Fibroblast of the aortic adventitia (primary cell): ENCODE measurements around the gene DRGX. TPM values are rescaled to one million over a fixed set of nuclear protein-coding genes. Genes with fewer than 3 reads are reported as not detected.

ENCODE experiments used
- DNase-seq: peaks from one replicate; pipeline ENCODE4 v3.0.0-alpha.2; 2010; ENCODE audit warnings: low read depth
- H3K4me3 ChIP-seq: 2 replicates; pipeline ENCODE4 v1.5.1; 2011; ENCODE audit warnings: low read depth, mild to moderate bottlenecking, control low read depth, low read length, moderate library complexity
- total RNA-seq: library from RNA; depleted of rRNA; stranded (reverse); fragments of >200 nt; gene quantifications from 2 replicates; pipeline ENCODE4 v1.2.3, GENCODE V29; 2012; ENCODE audit warnings: low replicate concordance
- TF ChIP-seq, protein P1 (sequence below): IDR thresholded peaks from 2 replicates; pipeline ENCODE4 v1.5.1; 2011; ENCODE audit warnings: mild to moderate bottlenecking, low read length, control low read depth, inconsistent platforms; ENCODE audit not compliant: insufficient read depth

Gene DRGX
- total RNA-seq, 1 donor, result not detected

DNA sequence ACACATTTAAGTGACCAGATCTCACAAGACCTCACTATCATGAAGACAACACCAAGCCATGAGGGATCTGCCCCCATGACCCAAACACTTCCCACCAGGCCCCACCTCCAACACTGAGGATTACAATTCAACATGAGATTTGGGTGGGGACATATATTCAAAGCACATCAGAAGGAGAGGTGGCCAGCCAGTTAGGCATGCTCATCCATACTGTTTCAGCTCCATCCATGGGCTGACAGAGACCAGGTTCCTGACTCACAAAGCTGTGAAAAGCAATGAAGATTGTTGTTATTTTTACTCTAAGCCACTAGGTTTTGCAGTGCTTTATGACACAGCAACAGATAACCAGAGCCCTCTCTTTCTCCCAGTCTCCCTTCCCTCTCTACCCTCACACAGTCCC lies 60.9 kb downstream of the DRGX start:
- TF ChIP-seq, protein P1, sequence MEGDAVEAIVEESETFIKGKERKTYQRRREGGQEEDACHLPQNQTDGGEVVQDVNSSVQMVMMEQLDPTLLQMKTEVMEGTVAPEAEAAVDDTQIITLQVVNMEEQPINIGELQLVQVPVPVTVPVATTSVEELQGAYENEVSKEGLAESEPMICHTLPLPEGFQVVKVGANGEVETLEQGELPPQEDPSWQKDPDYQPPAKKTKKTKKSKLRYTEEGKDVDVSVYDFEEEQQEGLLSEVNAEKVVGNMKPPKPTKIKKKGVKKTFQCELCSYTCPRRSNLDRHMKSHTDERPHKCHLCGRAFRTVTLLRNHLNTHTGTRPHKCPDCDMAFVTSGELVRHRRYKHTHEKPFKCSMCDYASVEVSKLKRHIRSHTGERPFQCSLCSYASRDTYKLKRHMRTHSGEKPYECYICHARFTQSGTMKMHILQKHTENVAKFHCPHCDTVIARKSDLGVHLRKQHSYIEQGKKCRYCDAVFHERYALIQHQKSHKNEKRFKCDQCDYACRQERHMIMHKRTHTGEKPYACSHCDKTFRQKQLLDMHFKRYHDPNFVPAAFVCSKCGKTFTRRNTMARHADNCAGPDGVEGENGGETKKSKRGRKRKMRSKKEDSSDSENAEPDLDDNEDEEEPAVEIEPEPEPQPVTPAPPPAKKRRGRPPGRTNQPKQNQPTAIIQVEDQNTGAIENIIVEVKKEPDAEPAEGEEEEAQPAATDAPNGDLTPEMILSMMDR, result no peak
- no peak for DNase-seq
- no peak overlapping the region for H3K4me3 ChIP-seq

DNA sequence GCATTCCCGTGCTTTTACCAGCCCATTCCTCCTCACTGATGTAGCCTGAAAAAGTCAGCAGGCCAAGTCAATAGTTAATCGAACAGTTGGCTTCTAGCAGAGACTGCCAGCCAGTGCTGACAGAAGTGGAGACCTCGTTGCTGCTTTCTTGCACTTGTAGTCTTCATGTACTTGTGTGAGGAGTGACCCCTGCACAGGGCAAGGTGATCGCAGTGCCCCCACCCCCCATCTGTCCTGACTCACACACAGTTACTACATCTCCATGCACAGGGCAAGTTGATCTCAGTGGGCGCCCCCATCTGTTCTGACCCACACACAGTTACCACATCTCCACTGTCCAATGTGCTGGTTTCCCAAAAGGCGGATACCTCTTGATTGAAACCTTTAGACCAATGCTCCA lies 62.7 kb downstream of the DRGX start:
- TF ChIP-seq, protein P1, result no peak
- H3K4me3 ChIP-seq, result no peak overlapping the region
- no peak for DNase-seq

DNA sequence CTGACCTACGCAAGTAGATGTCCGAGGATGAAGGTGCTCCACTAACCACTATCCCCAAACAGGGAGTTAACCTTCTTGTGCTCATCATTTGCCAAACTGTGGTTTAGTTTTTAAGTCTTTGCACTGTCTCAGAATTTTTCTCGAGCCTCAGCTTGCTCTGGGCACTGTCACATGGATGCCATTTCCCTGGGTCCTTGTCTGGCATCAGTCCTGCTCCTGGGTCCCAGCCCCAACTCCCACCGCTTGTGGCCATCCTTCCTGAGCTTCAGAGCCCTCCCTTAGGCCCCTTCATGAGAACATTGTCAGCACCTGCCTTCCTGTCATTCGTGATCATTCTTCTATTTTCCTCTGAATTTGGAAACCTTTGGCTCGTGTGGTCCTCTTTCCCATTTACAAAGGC lies 63.1 kb downstream of the DRGX start:
- no peak for DNase-seq
- H3K4me3 ChIP-seq, result no peak overlapping the region
- TF ChIP-seq, protein P1, result no peak

DNA sequence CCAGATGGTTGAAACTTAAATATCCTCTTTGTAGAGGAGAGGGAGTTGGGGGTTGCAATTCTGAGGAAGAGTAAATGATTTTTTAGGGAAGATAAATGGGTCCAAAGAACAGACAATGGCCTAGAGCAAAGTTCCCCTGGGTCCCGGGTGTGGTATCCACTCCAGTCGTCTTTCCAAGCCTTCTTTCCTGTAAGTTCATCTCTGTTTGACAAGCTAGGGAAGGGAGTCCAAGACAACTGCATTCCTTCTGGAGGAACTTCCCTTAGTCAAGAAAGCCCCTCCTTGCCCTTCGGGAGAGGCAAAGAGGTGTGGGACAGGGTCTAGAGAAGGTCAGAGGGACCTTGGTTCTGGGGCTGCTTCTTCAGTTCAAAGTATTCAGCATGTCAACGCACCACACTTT lies 63.6 kb downstream of the DRGX start:
- DNase-seq, result no peak
- TF ChIP-seq, protein P1, result no peak
- no peak overlapping the region for H3K4me3 ChIP-seq

DNA sequence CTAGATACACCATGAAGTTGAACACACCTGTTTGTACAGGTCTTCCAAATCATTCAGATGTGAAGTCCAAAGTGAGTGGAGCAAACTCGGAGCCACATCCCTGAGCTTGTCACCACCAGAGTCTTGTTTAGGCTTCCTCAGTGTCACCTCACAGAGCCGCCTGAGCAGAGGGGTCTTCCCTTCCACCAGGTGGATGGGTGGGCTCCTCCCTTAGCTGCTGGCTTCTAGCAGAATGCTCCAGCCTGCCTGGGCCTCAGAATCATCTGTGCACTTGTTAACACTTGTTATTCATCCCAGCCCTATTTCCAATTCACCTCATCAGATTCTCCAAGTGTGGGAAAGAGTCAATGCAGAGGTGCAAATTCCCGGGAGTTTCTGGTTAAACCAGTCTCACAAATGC lies 64.5 kb downstream of the DRGX start:
- DNase-seq, result no peak
- no peak overlapping the region for H3K4me3 ChIP-seq
- TF ChIP-seq, protein P1, result no peak

DNA sequence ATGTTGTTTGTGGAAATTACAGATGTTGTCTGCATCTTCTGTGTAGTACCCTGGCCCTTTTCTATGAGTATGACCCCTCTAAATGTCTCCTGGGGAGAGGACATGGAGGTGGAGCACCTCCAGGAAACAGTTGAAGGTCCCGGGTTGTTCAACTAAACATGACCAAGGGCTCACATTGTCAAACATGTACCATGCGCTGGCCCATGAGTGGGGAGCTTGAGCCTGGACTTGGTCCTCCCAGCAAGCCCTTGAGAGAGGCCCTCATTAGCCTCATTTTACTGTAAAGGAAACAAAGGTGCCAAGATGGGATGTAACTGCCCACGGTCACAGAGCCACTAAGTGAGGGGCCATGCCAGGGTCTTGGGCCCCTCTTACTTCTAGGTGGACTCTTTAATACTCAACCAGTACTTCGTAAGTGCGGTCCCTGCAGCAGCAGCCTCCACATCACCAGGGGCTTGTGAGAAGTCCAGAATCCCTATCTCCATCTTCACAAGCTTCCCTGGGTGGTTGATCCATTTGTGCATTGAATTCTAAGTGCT lies 65.7 kb downstream of the DRGX start:
- no peak overlapping the region for H3K4me3 ChIP-seq
- no peak for DNase-seq
- TF ChIP-seq, protein P1, result no peak

DNA sequence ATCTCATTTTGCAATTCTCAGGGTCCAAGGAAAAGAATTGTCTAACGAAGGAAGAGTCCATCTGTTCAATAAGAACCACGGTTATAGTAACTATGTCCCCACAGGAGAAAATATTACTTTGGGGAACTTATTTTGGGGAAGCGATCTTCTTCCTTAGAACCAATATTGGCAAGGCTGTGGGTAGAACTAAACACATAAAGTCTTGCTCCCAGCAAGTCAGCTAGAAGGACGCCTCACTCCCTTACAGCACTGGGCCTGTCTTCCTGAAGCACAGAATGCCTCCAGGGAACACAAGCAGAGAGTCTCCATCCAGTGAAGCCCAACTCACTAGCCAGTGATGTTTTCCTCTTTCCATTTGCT lies 66.8 kb downstream of the DRGX start:
- H3K4me3 ChIP-seq, result no peak overlapping the region
- TF ChIP-seq, protein P1, result no peak
- no peak for DNase-seq
